RWPE1 (cell line): Measurements from ENCODE around the gene DCDC2C.

Experiments
- CTCF ChIA-PET: fragments of 350-600 bp; sonication (Branson Sonifier 250); formaldehyde crosslinking; extraction: SDS; loops from one replicate; lab custom pipeline; 2021; lab: Yijun Ruan, JAX
- POLR2A ChIA-PET: fragments of 400-600 bp; formaldehyde crosslinking; extraction: SDS; loops from one replicate; lab custom pipeline; 2020; ENCODE audit warnings: antibody characterized with exemption; ENCODE audit not compliant: low non-redundant PET; lab: Yijun Ruan, JAX
- DNase-seq: peaks from one replicate; pipeline ENCODE4 v3.0.0; 2012; ENCODE audit warnings: low spot score
- H3K27ac ChIP-seq: fragments of 450-650 bp; 2 replicates; pipeline ENCODE4 v1.5.1; 2017
- TF ChIP-seq, protein P1 (sequence below): fragments of 450-650 bp; conservative IDR thresholded peaks from 2 replicates; pipeline ENCODE4 v1.5.1; 2017; ENCODE audit warnings: low read depth, mild to moderate bottlenecking

Gene DCDC2C

GRCh38 chr2:3718679-3719078 is 15.3 kb downstream of the DCDC2C start:
- CTCF ChIA-PET: interaction anchor here (1.6 kb wide), 1 partner anchor 9 kb away, joined by 13 read pairs; no protein-coding TSS in a partner anchor
- POLR2A ChIA-PET: no interaction called here

DNA sequence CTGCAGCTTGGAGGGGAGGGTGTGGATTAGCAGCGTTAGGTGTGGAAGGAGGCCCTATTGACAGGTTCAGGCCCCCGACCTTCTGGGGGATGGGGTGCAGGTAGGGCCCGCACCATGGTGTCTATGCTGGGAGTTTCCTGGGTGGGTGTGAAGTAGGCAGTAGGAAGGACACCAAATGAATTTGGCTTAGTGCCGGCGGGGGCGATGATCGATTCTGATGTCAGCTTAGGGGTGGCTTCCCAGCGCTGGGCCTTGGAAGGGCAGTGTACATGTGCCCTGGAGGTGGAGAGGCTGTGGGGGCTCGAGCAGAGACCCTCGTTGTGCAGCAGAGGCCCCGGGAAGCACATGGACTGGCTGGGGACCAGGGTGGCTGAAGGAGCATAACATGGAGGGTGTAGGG is 21.6 kb downstream of the DCDC2C start:
- TF ChIP-seq, protein P1, sequence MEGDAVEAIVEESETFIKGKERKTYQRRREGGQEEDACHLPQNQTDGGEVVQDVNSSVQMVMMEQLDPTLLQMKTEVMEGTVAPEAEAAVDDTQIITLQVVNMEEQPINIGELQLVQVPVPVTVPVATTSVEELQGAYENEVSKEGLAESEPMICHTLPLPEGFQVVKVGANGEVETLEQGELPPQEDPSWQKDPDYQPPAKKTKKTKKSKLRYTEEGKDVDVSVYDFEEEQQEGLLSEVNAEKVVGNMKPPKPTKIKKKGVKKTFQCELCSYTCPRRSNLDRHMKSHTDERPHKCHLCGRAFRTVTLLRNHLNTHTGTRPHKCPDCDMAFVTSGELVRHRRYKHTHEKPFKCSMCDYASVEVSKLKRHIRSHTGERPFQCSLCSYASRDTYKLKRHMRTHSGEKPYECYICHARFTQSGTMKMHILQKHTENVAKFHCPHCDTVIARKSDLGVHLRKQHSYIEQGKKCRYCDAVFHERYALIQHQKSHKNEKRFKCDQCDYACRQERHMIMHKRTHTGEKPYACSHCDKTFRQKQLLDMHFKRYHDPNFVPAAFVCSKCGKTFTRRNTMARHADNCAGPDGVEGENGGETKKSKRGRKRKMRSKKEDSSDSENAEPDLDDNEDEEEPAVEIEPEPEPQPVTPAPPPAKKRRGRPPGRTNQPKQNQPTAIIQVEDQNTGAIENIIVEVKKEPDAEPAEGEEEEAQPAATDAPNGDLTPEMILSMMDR: no peak
- no peak overlapping the region for H3K27ac ChIP-seq
- no peak for DNase-seq
- POLR2A ChIA-PET: no interaction called here
- CTCF ChIA-PET: interaction anchor here (0.5 kb wide), 1 partner anchor 978 kb away, joined by 3 read pairs; no protein-coding TSS in a partner anchor

More at GRCh38 chr2:3718679-3719078, 15.3 kb downstream of the DCDC2C start:
- TF ChIP-seq, protein P1: no peak
- no peak for DNase-seq
- H3K27ac ChIP-seq: no peak overlapping the region

- CTCF ChIA-PET: interaction anchor here (0.6 kb wide), 1 partner anchor 105 kb away, joined by 3 read pairs; no protein-coding TSS in a partner anchor
- TF ChIP-seq, protein P1: no peak
- POLR2A ChIA-PET: no interaction called here
- no peak overlapping the region for H3K27ac ChIP-seq
- DNase-seq: no peak
Observed at GRCh38 chr2:3725458-3726250, 22.3 kb downstream of the DCDC2C start.

GRCh38 chr2:3726511-3726910 is 23.1 kb downstream of the DCDC2C start:
- no peak for DNase-seq
- H3K27ac ChIP-seq: no peak overlapping the region
- POLR2A ChIA-PET: no interaction called here
- TF ChIP-seq, protein P1: no peak
- CTCF ChIA-PET: interaction anchor here (0.6 kb wide), 1 partner anchor 106 kb away, joined by 3 read pairs; no protein-coding TSS in a partner anchor

DNA sequence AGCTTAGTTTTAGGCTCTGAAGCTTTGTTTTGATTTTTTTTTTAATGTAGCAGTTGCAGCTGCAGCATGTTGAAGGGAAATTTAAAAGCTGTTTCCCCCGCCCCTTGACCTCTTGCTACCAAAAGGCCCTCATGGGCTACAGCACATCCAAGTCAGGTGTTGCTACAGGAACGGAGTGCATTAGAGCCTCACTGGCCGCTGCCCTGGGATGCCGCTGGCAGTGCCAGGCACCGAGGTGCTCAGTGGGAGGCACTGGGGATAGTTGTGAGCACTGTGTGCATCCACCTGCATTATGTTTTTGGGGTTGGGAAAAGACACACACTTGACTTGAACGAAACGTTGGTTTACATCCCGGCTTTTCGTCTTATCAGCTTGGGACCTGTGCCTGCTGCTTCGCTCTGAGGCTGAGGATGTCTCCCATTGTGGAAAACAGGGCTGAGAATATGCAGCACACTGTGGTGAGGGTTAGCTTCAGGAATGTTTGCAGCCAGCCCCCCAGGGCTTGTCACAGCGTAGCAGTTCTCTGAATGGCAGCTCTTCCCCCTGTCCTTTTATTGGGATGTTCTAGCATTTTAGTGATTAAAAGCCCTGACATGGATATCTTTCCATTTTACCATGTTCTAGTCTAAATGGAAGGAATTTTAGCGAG is 24.1 kb downstream of the DCDC2C start:
- ChIA-PET POLR2A (no interaction called here), CTCF (interaction anchor here (0.6 to 1.4 kb wide), 7 partner anchors 9 to 386 kb away, joined by 3 to 13 read pairs (median 7); no protein-coding TSS in a partner anchor)
- DNase-seq: no peak
- TF ChIP-seq, protein P1: no peak
- no peak overlapping the region for H3K27ac ChIP-seq
